IPS DF 4.7 (cell line): ENCODE data around the gene DNAJC25.

Experiments
- DNase-seq: peaks from one replicate; pipeline ENCODE4 v3.0.0-alpha.2; 2013; ENCODE audit warnings: low spot score; ENCODE audit errors: extremely low read depth

The DNAJC25 gene

DNA sequence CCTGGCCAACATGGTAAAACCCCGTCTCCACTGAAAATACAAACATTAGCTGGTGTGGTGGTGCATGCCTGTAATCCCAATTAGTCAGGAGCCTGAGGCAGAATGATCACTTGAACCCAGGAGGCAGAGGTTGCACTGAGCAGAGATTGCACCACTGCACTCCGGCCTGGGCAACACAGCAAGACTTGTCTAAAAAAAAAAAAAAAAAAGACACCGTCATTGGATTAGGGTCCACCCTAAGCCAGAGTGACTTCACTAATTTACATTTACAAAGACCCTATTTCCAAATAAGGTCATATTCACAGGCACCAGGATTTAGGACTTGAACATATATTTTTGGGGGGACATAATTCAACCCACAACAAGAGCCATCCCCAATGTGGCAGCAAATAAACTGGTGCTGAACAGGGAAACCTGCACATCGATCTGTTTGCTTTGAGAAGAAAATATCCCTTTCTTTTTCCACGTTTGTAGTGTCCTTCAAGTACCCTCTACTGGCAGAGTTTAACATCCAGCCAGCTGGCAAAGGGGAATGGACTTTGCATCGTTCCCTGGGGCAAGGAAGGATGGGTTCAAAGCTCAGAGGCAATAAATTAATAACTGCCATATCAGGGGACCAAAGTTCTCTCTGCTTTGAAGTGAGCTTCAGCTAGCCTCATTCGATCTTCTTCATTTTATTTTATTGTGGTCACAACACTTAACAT is 3.7 kb upstream of the DNAJC25 start:
- DNase-seq: no peak

DNA sequence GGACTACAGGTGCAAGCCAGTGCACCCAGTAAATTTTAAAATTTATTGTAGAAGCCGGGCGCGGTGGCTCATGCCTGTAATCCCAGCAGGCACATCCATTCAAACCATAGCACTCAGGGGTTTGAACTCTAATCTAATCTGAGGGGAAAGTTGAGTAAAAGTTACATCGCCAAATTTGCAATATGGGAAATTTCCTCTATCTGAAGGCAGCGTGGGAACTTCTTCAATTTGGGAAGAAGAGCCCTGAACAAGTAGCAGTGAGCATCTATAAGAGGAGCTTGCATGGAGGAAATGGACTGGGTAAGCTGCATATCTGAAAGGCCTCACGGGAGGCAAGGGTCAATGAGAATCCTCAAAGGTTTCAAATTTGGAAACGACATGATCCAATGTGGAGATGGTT is 2.7 kb upstream of the DNAJC25 start:
- no peak for DNase-seq

DNA sequence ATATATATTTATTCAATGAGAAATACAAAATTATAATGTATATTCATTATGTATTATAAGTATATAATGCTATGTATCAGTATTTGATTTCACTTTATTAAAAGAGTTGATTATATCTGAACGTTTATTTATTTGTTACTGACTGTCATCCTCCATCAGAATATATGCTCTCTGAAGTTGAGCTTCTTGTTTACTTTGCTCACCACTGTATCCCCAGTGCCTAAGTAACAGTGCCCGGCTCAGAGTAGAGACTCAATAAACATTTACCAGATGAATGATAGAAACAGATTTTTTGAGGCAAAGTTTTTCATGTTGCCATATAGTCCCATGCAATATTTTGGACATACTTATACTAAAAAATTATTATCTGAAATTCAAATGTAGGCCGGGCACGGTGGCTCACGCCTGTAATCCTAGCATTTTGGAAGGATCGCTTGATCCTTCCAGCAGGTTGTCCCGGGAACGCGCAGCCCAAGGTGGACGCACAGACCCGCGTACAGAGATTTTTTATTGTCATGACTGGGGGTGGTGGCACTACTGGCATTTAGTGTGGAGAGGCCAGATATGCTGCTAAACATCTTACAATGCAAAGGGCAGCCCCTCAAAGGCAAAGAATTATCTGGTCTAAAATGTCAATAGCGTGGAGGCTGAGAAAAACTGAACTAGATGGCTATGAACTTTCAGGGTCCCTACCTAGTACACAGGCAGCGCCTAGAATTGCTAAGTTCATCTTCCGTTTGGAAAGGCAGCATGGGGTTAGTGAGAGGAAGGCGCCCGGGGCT is 761 bp upstream of the DNAJC25 start:
- DNase-seq: no peak

DNA sequence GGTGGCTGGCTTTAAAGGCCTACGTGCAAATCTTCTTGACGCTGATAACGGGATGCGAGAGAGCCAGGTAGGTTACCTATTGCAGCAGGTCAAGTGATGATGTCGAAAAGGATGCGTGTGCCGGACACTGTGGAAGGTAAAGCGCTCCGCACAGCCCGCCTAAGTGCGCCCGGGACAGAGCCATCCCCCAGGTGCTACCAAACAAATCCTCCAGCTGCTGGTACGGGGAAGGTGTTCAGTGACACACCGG is 245 bp upstream of the DNAJC25 start:
- DNase-seq: no peak

DNA sequence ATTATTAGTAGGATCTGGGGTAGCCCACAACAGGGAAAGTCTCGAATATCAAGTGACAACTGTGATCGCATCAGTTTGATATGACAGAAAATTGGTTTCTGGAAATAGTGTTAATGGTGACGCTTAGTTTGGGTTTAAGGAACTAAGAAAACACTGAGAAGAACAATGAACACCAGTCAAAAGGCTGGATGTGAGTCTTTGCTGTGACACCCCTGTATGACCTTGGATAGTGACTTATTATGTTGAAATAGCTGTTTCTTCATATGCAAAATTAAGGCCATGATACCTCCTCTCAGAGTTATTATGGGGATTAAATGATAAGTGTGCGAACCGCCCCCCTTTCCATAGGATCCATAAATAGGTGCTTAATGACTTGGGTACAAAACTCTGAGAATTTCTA is 926 bp downstream of the DNAJC25 start:
- DNase-seq: no peak

DNA sequence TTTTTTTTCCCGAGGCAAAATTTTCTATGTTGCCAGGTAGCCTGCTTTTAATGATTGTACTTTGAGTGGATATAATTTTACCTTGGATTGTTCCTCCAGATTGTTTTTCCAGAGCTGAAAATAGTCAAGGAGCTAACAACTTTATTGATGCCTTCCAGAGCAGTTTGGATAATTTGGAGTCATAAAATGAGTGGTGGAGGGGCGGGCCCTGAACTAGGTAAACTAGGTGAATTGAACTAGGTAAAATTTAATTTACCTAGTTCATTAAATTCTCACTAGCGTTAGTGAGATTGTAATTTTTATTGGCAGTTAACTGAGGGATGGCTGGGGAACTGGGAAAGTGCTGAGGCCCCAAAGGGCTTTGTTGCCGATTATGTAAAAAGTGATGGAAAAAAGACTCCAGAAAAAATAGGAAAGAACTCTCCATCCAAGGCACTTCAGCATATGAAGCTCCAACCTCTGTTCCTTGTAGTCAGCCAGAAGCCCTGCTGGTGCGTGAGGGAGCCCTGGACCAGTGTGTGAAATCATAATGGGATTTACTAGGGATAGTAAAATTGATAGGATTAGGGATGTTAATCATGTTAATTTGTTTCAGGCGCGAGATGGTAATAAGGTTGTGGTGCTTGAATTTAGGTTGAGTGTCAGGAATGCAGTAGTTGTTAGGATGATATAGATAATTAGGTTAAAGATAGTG is 1.7 kb downstream of the DNAJC25 start:
- DNase-seq: no peak

DNA sequence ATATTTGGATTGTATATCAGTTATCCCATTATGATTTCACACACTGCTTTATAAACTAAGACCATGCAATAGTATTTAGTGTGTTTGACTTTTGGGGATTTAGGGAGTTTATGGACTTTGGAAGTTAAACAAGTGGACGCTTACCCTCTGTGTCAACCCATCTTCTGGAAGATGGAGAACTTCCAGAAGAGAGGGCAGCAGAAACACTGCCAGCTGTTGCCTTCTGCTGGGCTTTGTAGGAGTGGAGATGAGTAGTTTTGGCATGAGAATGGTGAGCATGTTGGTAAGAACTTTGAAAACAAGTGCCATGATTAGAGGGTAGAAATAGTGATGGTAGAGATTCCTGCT is 2.2 kb downstream of the DNAJC25 start:
- no peak for DNase-seq

DNA sequence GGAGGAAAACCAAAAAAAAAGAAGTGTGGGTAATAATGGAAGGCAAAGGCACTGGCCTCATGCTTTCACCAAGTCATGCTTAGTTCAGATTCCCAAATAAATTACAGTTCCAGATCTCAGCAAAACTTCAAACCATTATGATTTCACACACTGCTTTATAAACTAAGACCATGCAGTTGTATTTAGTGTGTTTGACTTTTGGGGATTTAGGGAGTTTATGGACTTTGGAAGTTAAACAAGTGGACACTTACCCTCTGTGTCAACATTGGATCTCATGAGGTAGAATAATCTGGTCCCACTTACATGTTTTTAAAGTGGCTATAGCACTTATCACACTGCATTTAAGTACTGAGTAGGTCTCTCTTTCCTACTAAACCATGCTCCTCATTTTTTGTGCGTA is 3.7 kb downstream of the DNAJC25 start:
- DNase-seq: no peak

DNA sequence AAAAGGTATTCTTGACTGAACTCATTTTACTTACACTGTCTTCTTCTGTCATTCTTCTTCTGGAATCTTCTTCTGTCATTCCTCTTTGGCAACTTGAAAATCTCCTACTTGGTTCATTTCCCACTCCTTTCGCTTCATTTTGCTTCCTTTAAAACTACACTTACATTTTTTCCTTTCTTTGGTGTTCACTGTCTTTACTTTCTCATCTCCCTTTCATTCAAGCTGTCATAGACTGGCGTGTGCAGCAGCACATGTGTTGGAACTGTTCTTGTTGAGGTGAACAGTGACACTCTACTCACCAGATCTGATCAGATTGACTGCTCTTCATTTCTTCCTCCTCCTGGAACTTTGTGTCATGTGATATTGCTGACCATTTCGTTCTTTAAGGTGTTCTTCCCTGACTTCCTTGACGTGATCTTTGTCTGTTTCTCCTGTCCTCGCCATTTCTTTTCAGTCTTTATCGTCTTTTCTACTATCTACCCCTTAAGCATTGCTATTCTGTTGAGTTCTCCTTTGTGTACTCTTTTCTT is 6.4 kb downstream of the DNAJC25 start:
- no peak for DNase-seq

DNA sequence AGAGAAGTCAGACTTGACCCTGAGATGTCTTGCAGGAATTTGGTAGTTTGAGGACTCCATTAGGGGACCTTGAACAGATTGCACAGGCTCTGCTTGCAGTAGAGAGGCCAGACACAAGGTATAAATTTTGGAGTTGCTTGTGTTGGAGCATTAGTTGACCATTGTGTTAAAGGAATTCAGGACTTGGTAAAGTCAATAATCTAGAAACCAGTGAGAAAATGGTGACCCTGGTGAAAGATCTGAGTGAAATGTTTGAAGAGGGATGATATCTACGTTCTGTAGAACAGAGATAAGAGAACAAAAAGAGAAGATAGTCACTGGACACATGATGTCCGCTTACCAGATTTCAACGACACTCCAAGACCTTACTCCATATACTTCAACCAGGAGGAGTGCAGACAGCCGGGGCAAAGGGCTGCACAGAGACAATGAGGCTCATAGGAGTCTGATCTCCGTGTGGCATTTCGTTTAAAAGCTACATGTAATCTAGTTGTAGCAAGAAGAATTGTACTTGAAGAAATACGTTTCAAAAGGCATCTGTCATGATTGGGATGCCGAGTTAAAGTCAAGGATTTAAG is 13.2 kb downstream of the DNAJC25 start:
- DNase-seq: no peak

DNA sequence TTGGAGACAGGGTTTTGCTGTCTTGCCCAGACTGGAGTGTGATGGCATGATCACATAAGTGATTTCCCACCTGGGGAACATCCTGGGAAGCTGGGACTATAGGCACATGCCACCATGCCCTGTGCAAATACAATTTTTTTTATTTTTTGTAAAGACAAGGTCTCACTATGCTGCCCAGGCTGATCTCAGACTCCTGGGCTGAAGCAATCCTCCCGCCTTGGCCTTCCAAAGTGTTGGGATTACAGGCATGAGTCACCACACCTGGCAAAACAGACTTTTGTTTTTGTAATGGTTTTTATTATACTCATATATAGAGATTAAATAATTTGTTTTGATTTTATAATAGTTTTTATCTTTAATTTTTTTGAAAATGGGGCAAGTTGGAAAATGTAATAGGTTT is 14.7 kb downstream of the DNAJC25 start:
- no peak for DNase-seq

DNA sequence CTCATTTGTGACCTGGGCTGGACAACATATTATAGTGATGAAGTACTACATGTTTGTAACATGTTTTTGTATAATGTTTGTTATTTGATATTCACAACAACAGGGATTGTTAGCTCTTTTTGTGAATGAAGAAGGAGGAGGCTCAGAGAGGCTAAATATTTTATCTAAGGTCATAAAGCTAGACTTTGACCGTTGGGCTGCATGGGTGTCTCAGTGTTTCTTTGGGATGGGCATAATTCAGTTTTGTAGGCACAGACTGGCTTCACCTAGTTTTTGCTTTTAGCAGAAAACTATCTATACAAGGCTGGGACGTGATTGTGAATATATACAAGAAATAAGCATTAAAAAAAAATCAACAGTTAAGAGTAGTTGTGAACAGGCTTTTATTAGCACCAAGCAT is 15.3 kb downstream of the DNAJC25 start:
- no peak for DNase-seq

DNA sequence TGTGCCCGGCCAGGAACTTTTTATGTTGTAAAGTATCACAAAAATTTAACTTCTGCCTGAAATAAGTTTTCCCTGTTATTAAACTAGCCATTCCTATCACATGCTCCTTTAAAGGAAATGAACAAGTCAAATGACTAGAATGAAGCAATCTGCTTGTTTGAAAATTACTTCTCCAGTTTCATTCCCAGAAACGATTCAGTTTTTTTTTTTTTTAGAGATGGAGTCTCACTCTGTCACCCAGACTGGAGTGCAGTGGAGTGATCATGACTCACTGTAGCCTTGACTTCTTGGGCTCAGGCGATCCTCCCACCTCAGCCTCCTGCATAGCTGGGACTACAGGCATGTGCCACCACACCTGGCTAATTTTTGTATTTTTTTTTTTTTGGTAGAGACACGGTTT is 16.9 kb downstream of the DNAJC25 start:
- DNase-seq: no peak

DNA sequence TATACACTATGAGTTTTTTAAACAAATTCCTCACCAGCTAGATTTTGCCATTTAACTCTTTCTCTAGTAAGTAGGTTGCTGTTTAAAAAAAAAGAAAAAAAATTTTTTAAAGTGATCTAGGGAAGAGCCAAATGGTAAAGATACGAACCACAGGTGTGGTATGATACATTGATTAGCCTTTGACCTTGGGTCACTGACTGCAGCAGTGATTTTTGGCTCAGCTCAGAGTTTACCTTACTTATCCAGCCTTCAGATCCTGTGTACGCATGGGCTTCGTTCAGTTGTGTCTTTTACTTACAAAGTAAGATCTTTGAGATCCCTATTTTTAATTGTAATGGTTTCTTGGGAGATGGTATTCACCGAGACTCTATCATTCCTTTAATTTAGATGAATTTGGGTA is 17.9 kb downstream of the DNAJC25 start:
- no peak for DNase-seq

DNA sequence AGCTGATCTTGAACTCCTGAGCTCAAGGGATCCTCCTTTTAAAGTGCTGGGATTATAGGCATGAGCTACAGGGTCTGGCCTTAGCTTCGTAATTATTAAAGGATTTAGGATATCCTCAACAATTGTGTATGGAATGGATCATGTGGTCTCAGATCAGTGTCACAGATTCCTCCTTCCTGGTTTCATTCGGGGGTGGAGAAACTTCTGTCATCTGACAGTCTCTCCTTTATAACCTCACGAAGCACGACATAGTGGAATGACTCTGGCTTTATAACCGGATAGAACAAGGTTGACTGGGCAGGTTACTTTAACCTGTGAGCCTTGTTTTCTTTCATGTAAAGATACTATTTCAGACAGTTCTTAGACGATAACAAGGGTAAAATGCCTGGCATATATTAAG is 25.9 kb downstream of the DNAJC25 start:
- no peak for DNase-seq

DNA sequence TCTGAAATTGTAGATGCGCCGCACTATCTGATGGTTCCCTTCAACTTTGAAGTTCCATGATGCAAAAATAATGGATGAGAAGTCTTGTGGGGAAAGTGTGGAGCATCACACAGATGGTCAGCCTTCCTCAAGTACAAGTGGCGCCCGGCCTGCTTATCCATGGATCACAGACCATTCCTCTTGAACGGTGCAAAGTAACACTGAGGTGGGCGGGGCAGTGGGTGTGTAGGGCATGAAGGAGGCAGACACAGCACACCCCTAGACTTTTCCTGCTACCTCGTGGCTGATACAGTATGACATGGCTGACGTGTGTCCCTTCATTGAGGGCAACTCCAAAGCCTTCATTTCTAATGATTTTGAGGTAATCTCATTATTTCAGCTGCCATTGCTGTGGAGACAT is 27.8 kb downstream of the DNAJC25 start:
- no peak for DNase-seq

DNA sequence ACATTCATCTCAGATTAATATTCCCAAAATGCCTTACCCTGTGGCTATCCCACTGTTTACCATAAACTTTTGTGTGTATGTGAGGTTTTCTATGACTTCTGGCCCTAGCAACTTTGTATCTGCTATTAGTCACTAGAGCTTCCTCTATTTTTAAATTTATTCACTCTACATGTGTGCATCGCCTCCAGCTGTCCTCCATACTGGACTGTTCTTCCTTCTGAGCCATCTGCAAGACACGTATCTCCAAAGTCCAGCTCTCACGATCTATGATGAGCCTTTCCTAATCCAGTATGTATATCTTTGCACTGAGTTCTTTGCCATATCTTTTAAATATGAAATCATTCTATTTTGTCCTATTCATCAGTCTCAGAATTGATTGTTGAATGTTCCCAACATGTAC is 28.6 kb downstream of the DNAJC25 start:
- no peak for DNase-seq

DNA sequence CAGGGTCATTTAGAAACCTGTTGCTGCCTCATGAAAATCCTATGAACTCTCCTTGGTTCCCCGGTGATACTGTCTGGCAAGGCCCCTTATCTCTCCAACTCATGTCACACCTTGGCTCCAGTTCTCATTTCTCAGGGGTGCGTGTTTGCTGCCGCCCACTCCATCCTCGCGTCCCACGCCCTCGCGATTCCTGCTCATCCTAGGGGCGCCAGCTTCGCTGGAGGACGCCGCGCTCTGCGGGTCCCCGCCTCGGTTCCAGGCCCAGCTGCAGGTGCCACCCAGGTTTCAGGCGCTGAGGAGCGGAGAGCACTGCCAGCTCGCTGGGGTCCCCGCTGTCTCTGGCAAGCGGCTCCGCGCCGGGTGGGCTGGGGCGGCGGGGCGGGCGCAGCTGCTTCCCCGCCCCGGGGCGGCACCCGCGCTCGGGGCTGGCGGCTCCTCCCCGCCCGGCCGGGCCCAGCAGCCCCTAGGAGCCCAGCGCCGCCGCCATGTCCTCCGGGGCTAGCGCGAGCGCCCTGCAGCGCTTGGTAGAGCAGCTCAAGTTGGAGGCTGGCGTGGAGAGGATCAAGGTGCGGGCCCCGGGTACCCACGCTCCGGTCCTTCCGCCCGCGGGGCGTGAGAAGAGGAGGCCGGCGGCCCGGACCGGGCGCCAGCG is 30.1 kb downstream of the DNAJC25 start, which contains the start of gene GNG10:
TSS of gene GNG10 (plus strand) at position 456 of the 652 bp plus-strand sequence. CDS start at position 486, 30 bp downstream.
- no peak for DNase-seq

DNA sequence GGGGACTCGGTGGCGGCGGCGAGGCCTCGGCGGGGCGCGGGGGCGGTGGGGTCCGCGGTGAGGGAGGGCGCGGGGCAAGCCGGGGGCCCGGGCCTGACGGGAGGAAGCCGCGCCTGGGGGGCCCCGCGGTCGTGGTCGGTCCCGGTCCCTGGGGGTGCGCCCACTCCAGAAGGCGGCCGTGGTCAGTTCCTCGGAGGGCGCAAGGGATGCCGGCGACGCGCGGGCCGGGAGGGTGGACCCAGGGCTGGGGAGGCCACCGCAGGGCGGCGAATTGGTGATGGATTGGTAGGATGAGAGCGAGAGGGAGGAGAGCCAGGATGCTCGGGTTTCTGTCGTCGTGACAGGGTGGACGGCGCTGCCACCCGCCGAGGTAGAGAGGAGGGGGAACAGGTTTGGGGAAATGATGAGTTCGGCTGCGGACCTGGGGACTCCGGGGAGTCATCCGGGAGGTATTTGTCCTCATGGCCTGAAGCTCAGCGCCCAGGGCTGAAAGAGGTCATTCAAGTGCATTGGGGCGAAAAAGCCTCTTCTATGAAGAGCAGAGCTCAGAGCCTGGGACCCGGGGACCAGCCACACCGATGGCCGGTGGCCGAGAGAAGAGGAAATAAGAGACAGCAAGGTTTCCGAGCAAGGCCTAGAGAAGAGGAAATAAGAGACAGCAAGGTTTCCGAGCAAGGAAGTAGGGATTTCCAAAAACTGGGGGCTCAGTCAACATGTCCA is 30.8 kb downstream of the DNAJC25 start:
- DNase-seq: no peak

DNA sequence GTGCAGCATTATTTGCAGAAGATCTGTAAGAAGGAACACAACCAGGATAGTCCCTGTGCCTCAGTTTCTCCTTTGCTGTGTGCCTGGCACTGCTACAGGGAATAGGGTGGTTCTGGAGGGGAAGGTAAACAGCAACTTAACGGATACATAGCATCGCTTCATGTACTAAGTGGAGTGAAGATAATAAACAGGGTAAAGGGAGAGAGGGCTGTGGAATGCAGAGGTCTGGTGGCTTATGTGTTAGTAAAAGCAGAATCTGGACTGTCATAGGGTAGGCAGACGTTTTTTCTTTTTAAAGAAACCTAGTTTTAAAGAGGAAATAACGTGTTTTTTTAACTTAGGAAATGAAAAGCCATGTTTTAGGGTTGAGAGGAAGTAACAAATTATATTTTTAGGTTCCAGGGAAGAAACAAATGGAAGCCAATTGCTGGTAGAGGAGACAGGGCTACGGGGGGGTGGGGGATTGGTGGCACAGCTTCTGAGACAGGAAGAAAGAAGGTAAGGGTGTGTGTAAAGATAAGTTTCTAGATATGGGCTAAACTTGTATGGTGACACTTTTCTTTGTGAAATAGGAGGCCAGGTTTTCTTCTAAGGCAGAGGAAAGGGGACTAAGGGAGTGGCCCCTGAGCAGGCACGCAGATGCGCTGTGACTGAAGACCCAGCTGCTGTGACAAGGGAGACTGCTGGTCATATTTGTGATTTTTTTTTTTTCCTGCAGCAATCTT is 31.6 kb downstream of the DNAJC25 start:
- no peak for DNase-seq
